HG03558 (cell line): ENCODE data around the gene OR14A16.

Experiments
- ATAC-seq: cut with Tn5 transposase; IDR thresholded peaks from one replicate; pipeline ENCODE4 v1.9.1; 2021; ENCODE audit warnings: moderate number of reproducible peaks; ENCODE audit not compliant: unreplicated experiment; ENCODE audit errors: extremely low read depth

The OR14A16 gene

GRCh38 chr1:247797518-247797917, 26.4 kb downstream of the OR14A16 start:
- no peak for ATAC-seq

GRCh38 chr1:247769603-247770002, 54.3 kb downstream of the OR14A16 start:
- no peak for ATAC-seq
